GM12865 (cell line): ENCODE data around the gene MTUS2.

Experiments used
- DNase-seq: peaks from one replicate; pipeline ENCODE4 v3.0.0; 2010; ENCODE audit warnings: low read depth
- H3K4me3 ChIP-seq: 2 replicates; pipeline ENCODE4 v1.5.1; 2011; ENCODE audit warnings: mild to moderate bottlenecking, low read depth, low read length, control low read depth
- TF ChIP-seq, protein P1 (sequence below): IDR thresholded peaks from 2 replicates; pipeline ENCODE4 v1.5.1; 2011; ENCODE audit warnings: low read length, control low read depth, low read depth, inconsistent platforms; ENCODE audit not compliant: insufficient read depth; ENCODE audit errors: missing control alignments

MTUS2 gene

DNA sequence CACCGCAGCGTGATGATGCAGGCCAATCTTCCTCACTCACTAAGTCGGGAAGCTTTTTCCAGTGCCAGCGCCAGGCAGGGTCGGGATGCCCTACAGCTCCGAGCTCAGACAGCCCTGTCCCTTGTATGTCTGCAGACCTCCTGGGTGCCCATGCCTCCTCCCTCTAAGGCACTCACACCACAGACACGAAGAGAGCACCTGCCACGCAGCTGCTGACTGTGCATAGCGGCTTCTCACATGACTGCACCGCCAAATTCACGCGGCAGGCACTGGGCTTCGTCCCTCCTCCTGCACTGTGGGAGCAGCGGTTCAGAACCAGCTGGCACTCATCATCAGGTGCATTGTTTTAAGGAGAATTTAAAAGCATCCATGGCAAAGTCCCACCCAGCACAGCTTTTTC lies 687.2 kb downstream of the MTUS2 start:
- TF ChIP-seq, protein P1, sequence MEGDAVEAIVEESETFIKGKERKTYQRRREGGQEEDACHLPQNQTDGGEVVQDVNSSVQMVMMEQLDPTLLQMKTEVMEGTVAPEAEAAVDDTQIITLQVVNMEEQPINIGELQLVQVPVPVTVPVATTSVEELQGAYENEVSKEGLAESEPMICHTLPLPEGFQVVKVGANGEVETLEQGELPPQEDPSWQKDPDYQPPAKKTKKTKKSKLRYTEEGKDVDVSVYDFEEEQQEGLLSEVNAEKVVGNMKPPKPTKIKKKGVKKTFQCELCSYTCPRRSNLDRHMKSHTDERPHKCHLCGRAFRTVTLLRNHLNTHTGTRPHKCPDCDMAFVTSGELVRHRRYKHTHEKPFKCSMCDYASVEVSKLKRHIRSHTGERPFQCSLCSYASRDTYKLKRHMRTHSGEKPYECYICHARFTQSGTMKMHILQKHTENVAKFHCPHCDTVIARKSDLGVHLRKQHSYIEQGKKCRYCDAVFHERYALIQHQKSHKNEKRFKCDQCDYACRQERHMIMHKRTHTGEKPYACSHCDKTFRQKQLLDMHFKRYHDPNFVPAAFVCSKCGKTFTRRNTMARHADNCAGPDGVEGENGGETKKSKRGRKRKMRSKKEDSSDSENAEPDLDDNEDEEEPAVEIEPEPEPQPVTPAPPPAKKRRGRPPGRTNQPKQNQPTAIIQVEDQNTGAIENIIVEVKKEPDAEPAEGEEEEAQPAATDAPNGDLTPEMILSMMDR = no peak
- DNase-seq = no peak
- H3K4me3 ChIP-seq = no peak overlapping the region

DNA sequence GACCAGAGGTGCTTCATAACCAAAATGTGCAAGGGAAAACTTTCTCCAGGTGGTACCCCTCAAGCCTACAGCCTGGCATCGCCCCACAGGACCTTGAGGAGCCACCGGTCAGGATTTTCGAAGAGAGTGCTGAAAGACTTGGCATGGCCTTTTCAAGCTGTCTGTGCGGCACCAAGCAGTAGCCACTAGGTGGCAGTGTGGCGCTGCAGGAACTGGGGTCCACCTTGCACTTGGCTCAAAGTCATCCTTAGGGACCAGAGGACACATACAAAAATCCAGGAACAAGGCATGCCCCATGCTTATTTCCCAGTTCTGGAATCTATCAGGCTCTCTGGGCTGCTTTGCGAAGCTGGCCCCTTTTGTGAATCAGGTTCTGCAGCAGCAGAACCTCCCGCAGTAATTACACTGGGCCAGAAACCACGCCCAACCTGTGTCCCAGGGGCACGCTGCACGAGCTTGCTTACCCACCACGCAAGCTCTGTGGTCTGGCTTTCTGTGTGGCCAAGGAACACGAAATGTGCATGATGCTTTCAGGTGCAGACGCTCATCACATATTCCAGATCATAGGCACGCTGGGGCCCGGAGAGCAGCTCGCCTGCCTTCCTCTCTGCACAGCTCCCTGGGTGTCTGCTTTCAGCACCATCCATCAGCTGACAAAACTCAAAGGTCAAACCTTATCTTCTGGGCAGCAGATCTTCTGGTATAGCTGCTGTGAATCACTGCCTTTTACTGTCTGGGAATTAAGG lies 688.2 kb downstream of the MTUS2 start:
- H3K4me3 ChIP-seq = no peak overlapping the region
- peak; percentile 85 for DNase-seq
- TF ChIP-seq, protein P1 = peak; percentile 97

DNA sequence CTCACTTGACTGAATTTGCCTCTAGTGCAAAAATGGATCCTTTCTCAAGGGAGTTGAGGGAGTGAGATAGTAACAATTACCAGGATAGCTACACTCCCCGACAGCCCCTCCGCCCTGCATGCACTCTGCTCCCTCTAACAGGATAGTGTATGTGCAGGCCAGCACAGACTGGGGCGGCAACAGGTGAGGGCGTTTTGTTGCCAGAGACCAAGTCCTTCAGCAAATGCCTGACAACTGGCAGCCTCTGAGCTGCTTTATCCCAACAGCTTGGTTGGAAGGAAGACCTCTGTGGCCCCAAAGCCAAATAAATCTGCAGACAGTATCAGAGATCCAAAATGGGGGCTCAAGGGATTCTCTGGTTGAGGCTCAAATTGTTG lies 688.7 kb downstream of the MTUS2 start:
- TF ChIP-seq, protein P1 = no peak

DNA sequence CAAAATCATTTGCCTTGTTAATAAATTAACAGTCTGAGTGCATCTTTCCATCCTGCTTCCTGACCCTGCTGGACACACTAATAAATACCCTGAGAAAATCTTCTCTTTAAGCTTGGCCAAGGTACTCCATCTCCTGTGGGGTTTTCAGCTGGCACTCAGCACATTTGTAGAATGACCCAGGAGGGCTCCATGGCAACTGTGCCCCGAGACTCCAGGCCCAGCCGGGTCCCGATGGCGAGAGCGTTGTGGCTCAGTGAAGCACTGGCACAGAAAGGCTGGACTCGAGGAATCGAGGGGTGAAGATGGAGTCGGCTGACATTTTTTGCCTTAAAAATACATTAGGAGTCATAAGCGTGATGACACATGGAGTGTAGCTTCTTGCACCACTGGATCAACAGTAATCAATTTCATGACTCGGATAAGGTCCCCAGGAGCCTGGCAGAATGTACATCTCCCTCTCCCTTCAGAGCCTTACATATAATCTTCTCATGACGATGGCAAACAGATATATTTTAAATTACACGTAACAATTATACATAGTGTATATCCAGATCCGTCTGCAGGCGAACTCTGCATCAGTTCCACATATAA lies 690.0 kb downstream of the MTUS2 start:
- H3K4me3 ChIP-seq = no peak overlapping the region
- no peak for DNase-seq
- TF ChIP-seq, protein P1 = no peak

More for the DNA sequence above, 688.7 kb downstream of the MTUS2 start:
- DNase-seq = no peak
- no peak overlapping the region for H3K4me3 ChIP-seq

DNA sequence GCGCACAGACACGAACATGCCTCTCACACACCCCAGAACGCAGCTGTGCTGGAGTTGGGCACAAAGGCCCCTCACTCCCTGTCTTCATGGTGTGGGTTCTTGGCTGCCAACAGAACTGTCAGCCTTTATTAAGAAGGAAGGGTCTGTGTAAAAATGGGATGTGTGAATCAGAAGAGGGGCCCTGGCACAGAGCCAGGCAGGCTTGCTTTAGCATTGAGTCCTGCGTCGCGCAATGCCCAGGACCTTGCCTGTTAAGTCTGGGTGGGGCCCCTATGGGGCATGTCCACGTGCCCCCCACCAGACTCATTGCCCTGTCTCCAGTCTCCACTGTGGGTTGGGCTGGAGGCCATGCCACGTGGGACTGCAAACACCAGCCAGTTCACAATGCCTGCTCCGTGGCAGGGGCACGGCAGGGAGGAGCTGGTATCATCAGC lies 690.5 kb downstream of the MTUS2 start:
- no peak for DNase-seq
- TF ChIP-seq, protein P1 = no peak
- no peak overlapping the region for H3K4me3 ChIP-seq

DNA sequence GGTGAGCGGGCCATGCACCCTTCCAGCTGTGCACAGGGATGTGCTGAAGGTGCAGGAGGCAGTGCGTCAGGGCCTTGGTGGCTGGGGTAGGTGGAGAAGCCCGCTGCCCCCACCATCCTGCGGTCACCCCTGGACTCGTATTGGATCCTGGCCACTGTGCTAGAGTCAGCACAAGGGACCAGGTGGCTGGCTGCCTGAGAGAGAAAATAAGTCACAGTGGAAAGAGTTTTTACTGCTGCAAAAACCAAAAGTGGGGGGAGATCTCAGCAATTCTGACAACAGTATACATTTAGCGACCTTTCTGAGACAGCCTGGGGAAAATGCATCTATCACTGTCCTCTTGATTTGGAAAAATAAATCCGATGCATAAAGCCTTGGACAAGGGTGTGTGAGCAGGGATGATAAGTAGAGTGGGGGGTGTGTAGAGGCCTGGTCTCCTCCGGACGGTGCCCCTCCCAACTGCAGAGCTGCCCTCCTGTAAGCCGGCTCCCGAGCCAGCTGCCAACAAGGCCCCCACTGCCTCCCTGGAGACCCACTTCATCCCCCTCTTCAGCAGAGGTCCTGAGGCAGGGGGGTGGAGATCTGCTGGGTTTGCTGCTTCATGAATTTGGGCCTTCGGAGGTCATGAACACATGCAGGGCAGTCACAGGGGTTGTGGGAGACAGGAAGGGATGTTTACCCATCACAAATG lies 691.1 kb downstream of the MTUS2 start:
- DNase-seq = no peak
- H3K4me3 ChIP-seq = no peak overlapping the region
- TF ChIP-seq, protein P1 = no peak
